ENCODE measurements around the gene THUMPD3. TPM values are rescaled to one million over a fixed set of nuclear protein-coding genes. Genes with fewer than 3 reads are reported as not detected.

Gene THUMPD3
- total and polyA plus RNA-seq, 9 of the 15 experiments (the other 6 are each of a cell fraction or from before 2014, with no cell fraction given), result 58.3 to 132 (median 113) TPM

DNA sequence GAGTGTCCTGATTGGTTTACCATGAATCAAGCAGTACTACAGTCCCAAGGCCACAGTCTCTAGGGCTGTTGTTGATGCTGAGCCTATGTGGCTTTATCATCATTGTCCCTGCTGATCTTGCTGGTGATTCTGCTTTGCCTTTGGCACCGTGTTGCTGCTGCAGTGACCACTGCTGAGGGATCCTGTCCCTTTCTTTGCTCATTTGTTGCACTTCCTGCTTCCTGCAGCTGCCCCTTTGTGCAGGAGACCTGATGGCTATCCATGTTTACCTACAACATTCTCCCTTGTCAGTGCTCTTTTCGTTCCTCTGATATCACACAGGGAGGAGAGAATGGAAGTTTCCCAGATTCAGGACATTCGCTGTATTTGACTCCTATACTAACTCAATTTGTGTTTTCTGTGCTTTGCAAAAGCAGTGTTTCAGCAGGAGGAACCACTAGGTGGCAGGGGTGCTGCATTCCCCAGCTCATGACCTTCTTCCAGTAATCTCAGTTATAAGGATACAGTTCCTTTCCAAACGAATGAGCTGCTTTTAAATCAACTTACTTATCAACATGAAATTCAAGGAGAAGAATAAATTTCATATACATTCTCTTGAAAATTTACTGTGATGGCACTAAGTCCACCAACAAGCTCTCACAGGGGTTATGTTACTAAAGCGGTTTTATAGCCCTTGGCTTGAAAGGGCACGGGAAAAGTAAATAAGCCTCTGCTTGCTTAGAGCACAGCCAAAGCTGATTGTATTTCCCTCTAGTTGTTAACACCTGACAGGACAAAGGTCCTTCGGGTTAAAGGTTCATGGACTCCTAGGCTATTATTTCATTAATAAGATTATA lies 9.7 kb upstream of the THUMPD3 start (continued):
- TF ChIP-seq ATF3 (IDR thresholded peaks at IDR 0.05) (no peak), ATF3 (CRISPR knock-in tag; conservative IDR thresholded peaks at IDR 0.05) (peak; percentile 57; the same call in 1 of the 2 replicates), ZNF12 (CRISPR knock-in tag; IDR thresholded peaks at IDR 0.05) (no peak), HDAC1 (IDR thresholded peaks at IDR 0.05) (no peak), CBFA2T3 (IDR thresholded peaks at IDR 0.05) (no peak), TSC22D4 (tag; IDR thresholded peaks at IDR 0.05) (no peak), FOXA3 (CRISPR knock-in tag; conservative IDR thresholded peaks at IDR 0.05 in 1 of 2, IDR thresholded peaks at IDR 0.05 in 1 of 2) (no peak), MEF2D (tag; conservative IDR thresholded peaks at IDR 0.05; ENCODE audit: low read depth) (no peak), NCOA2 (IDR thresholded peaks at IDR 0.05; ENCODE audit: partially characterized antibody in 2 of 2) (no peak), ZNF165 (CRISPR knock-in tag; IDR thresholded peaks at IDR 0.05; ENCODE audit: borderline replicate concordance) (no peak), ZNF76 (CRISPR knock-in tag; IDR thresholded peaks at IDR 0.05; ENCODE audit: borderline replicate concordance) (no peak), SPI1 (IDR thresholded peaks at IDR 0.05; ENCODE audit: borderline replicate concordance, low read depth, low read length) (no peak), ZNF143 (CRISPR knock-in tag; IDR thresholded peaks at IDR 0.05) (no peak), TCF7L2 (IDR thresholded peaks at IDR 0.05; ENCODE audit: low read depth, low read length) (no peak), KLF10 (CRISPR knock-in tag; IDR thresholded peaks at IDR 0.05) (no peak), ZNF347 (CRISPR knock-in tag; IDR thresholded peaks at IDR 0.05; ENCODE audit: low read depth) (no peak), MAZ (CRISPR knock-in tag; conservative IDR thresholded peaks at IDR 0.05 in 1 of 2, IDR thresholded peaks at IDR 0.05 in 1 of 2) (peak in 1 of 2 experiments; percentile 44; a peak in 1 of 4 replicates), ZBTB34 (CRISPR knock-in tag; IDR thresholded peaks at IDR 0.05) (no peak), BHLHE40 (IDR thresholded peaks at IDR 0.05; ENCODE audit: low read length) (no peak), ZNF24 (IDR thresholded peaks at IDR 0.05) (no peak; the same call in 1 of the 2 replicates), HMG20B (CRISPR knock-in tag; IDR thresholded peaks at IDR 0.05) (no peak), EP300 (IDR thresholded peaks at IDR 0.05; ENCODE audit: low read length) (peak; percentile 10; the same call in 1 of the 2 replicates), NFE2 (IDR thresholded peaks at IDR 0.05; ENCODE audit: low read depth) (no peak), PCBP2 (IDR thresholded peaks at IDR 0.05; ENCODE audit: low read depth, low read length, poor library complexity, severe bottlenecking) (no peak), NFIC (IDR thresholded peaks at IDR 0.05) (no peak)
- TF ChIP-seq, protein P1, sequence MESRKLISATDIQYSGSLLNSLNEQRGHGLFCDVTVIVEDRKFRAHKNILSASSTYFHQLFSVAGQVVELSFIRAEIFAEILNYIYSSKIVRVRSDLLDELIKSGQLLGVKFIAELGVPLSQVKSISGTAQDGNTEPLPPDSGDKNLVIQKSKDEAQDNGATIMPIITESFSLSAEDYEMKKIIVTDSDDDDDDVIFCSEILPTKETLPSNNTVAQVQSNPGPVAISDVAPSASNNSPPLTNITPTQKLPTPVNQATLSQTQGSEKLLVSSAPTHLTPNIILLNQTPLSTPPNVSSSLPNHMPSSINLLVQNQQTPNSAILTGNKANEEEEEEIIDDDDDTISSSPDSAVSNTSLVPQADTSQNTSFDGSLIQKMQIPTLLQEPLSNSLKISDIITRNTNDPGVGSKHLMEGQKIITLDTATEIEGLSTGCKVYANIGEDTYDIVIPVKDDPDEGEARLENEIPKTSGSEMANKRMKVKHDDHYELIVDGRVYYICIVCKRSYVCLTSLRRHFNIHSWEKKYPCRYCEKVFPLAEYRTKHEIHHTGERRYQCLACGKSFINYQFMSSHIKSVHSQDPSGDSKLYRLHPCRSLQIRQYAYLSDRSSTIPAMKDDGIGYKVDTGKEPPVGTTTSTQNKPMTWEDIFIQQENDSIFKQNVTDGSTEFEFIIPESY (CRISPR knock-in tag; IDR thresholded peaks at IDR 0.05), result no peak
